NCI-H2081 (cell line): ENCODE results near the gene LRRC56.

Source experiments
- DNase-seq, 2 experiments: peaks; one replicate each; lab custom pipeline; 2025; lab: John Stamatoyannopoulos, UW

The LRRC56 gene

GRCh38 chr11:520428-521176 lies 16.7 kb upstream of the LRRC56 start:
- DNase-seq: no peak

DNA sequence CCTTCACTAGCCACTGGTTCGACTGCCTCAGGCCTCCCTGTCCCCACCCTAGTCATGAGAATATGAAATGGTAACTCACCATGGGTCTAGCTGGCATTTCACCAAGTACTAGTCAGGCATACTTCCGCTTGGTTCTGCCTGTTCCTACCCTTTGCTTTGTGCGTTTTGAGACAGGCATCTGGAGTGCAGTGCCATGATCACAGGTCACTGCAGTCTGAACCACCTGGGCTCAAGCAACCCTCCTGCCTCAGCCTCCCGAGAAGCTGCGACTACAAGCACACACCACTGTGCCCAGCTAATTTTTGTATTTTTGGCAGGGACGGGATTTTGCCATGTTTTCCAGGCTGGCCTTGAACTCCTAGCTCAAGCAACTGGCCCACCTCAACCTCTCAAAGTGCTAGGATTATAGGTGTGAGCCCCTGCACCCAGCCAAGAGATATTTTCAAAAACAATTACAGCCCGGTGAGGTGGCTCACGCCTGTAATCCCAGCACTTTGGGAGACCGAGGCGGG lies 16.1 kb upstream of the LRRC56 start:
- DNase-seq: no peak

DNA sequence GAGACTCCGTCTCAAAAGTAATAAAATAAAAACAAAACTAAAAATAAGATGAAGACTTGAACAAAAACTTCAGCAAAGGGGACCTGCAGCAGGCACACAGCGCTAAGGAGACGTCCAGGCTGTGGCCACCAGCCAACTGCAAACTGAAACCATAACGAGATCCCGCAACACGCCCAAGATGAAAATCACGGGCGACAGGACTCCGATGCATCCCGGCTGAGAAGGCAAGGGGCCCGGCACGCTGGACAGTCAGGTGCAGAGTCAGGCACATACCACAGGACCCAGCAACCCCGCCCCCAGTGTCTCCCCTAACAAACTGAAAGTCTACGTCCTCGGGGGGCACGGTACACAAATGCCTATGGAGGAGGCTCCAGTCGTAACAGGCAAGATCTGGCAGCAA lies 11.1 kb upstream of the LRRC56 start:
- no peak for DNase-seq

DNA sequence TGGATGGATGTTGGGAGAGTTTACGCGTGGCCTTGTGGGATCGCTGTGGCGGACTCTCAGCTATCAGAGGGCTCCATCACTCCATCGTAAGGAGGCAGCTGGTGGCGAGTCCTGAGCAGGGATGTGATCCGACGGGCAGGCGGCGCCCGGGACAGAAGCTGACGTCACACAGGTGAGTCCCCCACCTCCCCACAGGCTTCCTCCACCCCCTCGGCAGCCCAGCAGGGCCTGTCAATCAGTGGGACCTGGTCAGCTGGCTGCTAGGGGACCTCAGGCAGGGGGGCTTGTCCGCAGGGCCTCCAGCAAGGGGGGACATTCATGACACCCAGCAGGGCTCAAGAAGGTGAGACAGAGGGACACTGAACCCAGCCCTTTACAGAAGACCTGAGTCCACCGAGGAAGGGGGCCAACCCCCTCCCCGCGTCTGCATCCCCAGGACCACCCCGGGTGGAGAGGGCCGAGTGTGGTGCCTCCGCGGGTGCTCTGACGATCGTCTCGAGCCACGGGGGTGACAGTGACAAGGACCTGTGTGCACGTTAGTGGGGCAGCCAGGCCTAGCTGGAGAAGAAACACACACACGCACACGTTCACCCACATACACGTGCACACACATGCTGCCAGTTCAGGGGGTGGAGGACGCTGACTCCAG lies 9.0 kb upstream of the LRRC56 start:
- no peak for DNase-seq

- peak in 1 of 2 experiments; percentile 35 for DNase-seq
Observed at GRCh38 chr11:528815-529727, 8.3 kb upstream of the LRRC56 start.

DNA sequence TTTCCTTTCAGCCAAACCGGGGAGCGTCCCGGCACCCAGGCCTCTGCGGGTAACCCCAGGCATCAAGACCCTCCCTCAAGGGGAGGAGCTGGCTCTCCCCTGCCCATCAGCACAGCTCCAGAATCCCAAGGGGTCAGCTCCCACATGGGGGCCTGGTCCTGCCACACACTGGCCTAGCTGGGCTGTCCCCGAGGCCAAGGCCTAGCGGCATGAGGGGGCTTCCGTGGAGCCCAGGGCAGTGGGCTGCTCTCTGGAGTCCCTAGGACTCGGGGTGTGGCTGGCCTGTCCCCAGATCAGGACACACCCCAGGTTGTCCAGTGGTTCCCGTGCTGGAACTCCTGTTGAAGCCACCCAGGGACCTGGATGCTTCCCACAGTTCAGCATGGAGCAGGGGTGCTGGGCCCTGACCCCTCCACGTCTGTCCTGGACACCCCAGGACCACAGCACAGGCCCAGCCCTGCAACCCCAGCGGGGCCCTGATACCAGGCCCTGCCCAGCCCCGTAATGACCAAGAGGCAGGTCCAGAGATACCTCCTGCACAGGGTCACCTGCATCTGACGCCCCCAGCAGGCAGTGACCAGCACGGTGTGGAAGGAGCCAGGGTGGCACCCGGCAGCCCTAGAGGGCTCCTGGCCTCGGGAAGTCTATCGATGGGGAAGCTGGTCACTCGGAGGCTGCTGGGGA lies 7.5 kb upstream of the LRRC56 start:
- DNase-seq: no peak

- no peak for DNase-seq
Observed at GRCh38 chr11:530960-531831, 6.1 kb upstream of the LRRC56 start.

GRCh38 chr11:531919-532526 lies 5.3 kb upstream of the LRRC56 start:
- DNase-seq: no peak

- DNase-seq: no peak
Observed at GRCh38 chr11:532527-532985, 4.8 kb upstream of the LRRC56 start.

DNA sequence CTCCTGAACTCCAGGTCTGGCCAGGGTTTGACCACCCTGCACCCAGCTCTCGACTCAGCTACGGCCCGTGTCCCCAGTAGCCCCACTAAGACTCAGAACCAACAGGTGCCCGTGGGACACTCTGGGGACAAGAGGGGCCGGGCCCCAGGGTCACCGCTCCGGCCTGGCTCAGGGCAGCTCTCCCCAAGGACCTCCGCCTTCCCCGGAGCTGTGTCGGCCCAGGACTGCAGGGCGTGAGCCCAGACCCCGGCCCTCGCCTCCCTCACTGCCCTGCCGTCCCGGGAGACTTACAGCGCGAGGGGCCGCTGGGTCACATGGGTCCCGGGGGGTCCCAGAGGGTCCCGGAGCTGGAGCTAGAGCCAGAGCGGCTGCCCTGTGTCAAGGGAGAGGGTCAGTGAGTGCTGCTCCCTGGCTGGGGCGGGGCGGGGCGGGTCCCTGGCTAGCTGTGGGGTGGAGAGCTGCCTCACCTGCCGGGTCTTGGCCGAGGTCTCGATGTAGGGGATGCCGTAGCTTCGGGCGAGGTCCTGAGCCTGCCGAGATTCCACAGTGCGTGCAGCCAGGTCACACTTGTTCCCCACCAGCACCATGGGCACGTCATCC lies 4.2 kb upstream of the LRRC56 start:
- DNase-seq: no peak

- no peak for DNase-seq
Observed at GRCh38 chr11:533586-534395, 3.5 kb upstream of the LRRC56 start.

- DNase-seq: peak in 1 of 2 experiments; percentile 70
Observed at GRCh38 chr11:534396-535209, 2.7 kb upstream of the LRRC56 start.

- DNase-seq: peak in 1 of 2 experiments; percentile 57
Observed at GRCh38 chr11:535210-535518, 2.2 kb upstream of the LRRC56 start.

- peak; percentile 96 to 97 for DNase-seq
Observed at GRCh38 chr11:535519-536454, 1.5 kb upstream of the LRRC56 start, which contains the start of gene HRAS. TSS of gene HRAS (minus strand) at chr11:535576.

DNA sequence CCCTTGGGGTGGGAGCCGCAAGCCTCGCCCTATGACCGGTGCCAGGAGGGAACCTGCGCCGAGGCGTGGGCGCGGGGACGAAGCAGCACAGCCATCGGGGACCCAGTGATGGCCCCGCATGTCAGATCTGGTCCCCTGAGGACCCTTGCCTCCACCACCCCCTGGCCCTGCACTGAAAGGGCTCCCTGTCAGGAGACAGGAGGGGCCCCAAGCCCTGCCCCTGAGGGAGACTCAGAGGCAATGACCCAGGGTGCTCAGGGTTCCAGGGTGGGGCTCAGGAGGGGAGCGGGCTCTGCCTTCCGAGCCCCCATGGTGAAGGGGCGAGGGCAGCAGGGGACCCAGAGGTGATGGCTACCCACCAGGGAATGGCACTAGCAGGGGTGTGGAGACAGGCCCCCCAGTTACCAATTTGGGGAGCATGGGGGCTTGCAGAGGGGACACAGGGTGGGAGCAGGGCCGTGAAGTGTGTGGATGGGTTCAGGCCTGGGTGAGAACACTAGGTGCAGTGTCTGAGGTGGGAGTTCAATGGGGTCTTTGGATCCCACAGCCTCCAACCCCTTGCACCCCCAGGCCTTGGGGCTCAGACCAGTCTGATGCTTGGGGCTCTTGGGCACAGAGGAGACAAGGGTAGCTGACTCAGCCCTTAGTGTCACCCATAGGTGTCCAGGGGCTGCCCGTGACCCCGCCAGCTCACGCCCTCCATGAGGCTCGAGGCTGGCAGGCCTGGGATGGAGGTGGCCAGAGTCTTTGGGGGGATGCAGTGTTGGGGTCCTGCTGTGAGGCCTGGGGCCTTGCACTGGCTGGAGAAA lies 499 bp downstream of the LRRC56 start:
- no peak for DNase-seq

DNA sequence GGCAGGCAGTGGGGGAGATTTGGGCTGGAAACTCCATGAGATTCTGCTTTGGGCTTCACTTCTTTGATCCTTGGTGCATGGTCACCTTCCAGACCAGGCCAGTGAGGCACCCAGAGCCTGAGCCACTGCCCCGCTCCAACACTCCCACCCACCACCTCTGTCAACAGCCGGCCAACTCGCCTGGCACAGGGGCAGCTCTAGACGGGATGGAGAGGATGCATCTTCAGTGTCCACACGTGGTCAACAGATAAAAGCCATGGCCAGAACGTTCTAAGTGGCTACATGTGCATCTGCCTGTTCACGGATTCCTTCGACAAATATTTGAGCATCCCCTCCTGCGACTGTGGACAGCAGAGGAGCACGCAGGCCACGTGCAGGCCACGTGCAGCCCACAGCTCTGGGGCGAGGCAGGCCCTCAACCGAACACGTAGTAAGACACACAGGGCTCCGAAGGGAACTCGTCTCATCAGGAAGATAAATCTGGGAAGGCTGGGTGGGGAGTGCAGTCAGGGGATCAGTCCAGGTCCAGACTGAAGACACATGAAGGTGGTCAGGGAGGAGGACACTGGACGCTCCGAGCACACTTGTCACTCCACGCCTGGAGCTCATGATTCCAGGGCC lies 1.2 kb downstream of the LRRC56 start:
- no peak for DNase-seq
